Measurements from ENCODE around the gene PCGF1.

PCGF1 gene

DNA sequence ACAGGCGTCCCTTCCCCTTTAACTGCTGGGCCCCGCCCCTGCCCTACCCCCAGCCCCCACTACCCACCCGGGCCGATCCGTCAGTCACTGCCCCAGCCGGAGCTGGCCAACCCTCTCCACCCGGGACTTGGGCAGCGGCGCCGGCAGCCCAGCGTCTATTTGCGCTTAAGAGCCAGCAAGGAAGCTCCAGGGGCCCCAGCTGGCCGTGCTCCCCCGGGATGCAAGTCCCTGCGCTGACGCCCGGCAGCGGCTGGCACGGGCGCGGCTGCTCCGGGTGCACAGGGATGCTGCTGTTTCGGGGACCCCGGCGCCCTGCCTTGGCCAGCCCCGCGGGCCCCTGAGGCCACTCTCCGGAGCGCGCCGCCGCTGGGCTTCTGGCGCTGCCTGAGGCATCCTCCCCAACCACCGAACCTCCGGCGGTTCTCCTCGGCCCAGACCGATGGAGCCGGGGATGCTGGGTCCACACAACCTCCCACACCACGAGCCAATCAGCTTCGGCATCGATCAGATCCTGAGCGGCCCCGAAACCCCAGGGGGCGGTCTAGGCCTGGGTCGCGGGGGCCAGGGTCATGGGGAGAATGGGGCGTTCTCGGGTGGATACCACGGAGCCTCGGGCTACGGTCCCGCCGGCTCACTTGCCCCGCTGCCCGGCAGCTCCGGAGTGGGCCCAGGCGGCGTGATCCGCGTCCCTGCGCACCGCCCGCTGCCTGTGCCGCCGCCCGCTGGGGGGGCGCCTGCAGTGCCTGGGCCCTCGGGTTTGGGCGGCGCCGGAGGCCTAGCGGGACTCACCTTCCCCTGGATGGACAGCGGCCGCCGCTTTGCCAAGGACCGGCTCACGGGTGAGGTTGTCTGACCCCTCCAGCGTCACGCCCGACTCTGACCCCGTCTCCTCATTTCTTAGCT lies 7.1 kb upstream of the PCGF1 start, which contains the start of gene TLX2:
TSS of gene TLX2 (plus strand) at position 83 of the 903 bp plus-strand sequence. CDS start at position 440, 357 bp downstream.
- no peak for DNase-seq

DNA sequence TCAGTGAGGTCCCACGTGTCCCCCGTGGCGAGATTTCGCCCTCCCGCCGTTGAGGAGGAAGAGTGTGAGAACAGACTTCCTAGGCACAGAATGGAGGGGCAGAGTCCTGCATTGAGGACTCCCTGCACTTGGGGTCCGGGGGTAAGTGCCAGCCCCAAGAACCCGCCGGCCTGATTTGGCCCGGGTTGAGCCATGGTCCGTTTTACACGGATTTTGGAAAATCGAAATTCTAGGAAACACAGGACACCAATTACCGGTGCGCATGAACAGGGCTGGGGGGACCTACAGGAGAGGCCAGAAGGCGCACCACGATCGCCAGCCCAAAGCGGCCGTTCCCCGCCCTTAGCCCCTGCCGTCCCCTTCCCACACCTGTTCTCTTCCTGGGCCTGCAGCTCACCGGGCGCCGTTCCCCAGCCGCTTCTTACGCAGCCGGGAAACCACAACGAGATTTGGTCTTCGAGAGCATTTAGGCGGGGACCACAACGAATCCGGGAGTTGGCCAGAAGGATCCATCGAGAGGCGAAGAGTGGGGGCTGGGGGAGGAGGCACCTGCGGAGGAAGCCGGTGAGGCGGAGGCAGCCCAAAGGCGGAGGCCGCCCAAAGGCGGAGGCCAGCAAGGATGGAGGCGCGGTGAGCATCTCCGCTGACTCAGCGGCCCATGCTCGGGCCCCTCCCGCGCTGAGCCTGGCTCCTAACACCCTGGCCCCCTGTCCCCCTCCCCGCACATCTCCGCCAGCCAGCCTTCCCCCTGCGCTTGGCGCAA lies 6.3 kb upstream of the PCGF1 start:
- DNase-seq = no peak

DNA sequence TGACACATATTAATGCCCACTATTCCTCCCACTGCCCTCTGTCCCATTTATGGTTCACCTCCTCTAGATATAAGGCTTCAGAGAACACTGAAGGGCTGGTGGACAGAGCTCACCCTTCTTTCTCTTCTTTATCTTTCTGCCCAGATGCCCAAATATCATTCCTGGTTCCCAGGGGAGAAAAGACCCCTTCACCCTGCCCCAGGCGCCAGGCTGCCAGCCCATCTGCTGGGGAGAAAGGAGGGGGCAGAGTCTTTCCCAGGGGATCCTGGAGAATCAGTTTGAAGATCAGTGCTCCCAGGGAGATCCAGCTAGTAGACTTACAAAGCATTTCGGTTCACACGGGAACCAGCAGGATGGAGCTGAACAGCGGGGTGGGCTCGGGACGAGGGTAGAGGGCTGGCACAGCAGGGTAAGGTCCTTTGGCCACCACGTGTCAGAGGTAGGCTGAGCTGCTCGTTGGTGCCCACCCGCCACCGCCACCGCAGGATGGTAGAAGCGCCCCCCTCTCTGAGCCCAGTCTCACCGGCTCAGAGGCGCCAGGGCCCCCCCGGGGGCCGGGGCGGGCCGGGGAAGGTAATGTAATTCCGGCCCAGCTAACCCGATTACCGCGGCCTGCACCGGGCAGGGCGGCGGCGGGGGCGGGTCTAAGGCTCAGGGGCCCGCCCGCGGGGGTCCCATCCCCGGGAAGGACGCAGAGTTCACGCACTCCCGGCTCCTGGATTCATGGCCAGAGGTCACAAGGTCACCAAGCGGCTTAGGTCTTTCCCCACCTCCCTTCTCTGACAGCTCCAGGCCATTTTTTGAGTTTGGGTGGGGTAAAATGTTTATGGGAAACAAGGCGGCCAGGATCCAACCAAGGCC lies 5.5 kb upstream of the PCGF1 start:
- no peak for DNase-seq

DNA sequence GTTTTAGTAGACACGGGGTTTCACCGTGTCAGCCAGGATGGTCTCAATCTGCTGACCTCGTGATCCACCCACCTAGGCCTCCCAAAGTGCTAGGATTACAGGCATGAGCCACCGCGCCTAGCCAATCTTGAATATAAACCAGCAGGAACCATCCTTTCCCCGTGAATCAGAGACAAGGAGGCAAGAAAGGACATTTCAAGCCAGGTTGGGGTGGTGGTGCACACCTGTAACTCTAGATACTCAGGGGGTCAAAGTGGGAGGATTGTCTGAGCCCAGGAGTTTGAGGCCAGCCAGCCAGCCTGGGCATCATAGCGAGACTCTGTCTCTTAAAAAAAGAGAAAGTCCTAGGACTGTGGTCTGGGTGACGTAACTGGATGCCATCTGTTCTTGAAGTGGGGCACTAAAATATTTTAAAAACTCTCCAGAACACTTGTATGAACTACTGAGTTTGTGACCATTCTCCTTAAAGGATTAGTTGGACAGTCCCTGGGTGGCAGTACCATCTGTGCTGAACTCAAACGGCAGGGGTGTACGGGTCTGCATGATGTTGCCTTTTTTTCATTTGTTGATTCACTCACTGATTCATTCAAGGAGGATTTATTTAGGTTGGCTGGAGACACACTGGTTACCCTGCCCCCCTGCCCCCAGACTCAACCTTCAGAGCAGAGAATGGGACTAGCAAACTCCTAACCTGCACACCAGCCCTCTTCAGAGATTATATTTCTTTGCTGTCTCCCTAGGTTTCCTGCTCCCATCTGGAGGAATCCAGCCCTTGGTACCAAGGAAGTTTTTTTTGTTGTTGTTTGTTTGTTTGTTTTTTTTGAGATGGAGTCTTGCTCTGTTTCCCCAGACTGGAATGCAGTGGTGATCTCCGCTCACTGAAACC lies 3.9 kb upstream of the PCGF1 start:
- DNase-seq = no peak

DNA sequence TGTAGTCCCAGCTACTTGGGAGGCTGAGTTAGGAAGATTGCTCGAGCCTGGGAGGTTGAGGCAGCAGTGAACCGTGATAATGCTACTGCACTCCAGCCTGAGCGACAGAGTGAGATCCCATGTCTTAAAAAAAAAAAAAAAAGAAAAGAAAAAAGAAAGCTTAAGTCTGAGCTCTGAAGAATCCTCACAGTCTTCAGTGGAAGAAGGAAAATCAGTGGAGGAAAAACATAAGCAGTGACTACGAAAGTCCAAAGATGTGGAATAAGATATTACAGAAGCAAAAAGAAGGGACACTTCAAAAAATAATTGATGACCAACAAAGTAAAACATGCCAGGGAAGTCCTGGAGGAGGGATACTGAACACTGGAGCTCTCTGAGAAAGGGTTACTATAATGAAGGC lies 2.8 kb upstream of the PCGF1 start:
- no peak for DNase-seq

DNA sequence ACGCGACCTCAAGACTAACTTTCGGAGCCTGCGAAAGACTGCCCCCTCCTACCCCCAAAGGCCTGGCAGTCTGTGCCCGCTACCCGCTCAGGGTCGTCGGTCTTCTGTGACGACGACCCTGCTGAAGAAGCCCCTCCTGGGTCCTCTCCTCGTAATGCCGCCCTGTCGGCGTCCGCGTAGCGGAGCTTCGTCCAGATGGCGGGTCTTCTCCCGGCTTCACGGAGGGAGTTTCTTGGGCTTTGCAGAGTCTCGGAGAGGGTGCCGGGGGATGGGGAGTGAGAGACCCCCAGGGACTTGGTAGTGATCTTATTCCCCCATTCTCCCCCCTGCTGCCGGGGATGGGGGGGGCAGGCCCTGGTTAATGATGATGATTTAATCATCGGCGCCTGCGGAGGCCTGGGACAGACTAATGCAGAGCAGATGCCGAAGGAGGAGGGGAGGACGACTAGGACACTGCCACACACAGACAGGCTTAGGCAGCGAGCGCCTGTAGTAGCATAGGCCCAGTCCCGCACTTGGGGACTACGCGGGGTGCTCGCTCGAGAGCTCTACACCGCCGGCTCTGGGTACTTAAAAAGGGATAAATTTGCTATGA lies 528 bp upstream of the PCGF1 start:
- peak; percentile 38 for DNase-seq

DNA sequence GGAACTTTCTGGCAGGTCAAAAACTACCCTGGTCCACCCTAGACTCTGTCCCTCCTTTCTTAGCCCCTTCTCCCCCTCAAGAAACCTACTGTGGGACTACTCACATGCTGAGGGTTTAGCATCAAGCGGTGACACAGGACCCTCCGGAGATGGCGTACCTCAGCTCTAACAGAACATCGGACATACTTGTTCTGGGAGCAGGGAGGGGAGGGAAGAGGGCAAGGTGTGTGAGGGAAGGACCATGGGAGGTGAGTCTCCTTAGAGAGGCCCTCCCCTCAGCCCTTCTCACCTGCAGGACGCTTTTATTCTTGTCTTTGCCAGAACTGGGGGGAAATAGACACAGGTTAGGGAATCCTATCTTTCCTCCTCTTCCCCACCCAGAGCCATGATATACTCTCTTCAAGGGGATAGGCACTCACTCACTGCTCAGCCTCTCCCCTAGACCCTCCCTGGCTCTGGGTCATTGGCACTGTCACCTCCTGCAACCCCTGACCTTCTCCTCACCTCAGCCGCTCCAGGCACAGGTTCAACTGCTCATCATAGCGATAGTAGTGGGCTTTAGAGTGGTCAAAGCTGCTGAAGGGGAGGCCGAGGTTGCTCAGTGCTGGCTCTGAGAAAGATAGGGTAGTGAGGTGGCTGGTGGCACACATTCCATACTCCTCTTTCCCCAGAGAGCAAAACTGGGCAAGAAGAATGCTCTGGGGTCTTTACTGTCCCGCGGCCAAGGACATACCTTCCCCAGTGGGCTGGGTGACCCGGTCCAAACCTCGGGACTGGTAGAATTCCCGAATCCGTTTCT lies 1.8 kb downstream of the PCGF1 start:
- no peak for DNase-seq

DNA sequence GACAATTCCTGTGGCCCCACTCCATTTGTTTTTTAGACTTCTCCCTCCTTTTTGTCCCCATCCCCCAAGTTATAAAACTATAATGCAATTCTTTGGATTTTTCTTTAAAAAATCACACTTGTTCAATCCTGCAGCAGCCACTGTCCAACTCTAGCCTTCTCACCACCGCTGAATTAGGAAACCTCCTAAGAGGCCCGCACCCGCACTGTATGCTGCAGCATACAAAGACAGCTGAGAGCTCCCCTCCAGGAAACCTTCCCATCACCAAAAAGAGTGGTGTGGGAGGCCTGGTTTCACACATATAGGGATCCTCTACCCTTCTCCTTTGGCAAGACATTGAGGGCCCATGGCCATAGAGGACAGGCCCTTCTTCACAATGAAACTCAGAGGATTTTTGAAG lies 2.9 kb downstream of the PCGF1 start:
- DNase-seq = no peak

DNA sequence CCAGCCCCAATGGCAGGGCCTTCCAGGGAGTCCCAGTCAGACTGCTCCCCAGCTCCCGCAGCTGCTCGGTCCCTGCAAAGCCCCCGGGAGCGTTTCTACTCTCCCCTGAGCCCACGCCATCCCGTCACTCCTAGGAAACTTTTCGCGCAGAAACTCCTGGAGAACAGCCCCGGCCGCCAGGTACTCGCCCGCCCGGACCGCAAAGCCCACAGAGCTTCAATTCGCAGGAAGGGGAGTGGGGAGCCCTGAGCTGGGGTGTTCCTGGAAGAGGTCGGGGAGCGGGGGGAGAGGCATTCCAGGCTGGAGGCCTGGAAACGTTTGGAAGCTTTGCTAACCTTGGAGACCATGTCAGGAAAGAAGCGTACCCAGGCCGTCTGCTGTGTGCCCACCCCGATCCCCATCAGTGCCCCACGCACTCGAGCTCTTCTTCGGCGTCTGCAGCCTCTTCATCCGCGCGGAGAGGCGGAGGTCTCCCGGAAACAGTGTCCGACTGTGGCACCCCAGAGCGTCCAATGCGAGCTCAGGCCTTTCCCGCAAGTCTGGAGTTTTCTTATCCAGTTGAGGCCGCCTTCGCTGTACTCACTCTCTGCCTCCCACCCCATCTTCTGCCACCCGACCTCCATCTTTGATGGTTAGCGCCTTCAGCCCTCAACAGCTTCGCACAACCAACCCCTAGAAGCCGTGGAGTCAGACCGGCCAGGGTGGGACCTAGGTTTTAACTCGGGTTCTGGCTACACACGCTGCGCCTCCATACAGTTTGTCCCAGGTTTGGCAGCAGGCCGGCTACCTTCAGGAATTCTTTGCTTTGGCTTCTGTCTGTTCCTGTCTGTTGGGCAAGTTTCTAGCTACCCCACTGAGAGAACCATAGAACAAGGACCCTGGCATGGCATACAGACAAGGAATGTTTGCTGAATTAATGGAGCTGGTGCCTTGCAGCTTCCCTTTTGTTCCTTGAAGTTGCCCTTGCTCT lies 3.7 kb downstream of the PCGF1 start:
- no peak for DNase-seq

DNA sequence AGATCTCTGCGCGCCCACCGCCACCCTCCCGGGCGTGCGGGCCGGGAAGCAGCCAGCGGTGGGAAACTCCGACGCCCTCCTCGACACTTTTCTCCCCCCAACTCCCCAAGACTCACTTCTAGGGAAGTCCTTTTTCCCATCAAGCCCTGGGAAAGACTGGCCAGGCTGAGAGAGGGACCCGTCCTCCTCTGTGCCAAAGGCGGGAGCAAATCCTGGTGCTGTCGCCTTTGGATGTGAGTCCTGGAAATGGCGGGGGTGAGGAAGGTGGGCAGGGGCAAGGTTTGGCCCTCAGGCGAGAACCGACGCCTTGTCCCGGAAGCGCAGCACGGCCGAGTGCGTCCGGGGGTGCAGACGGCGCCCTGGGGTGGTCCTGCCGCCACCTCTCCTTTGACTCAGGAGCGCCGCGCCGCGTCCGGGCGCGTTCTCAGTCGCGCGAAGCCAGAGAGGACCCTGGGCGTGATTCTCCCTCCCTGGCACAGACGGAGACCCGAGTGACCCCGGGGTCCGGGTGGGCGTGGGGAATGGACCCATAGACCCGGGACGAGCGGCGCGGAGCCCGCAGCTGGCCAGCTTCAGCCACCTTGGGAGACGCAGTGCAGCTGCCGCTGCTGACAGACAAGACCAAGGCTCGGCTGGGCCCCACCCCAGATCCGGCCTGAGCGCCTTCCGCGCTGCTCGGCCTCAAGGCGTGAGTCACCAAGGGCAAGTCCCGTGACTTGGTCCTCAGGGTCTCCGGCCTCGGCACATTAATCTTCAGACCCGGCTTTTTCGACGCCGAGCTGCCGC lies 4.6 kb downstream of the PCGF1 start:
- DNase-seq = peak; percentile 79

DNA sequence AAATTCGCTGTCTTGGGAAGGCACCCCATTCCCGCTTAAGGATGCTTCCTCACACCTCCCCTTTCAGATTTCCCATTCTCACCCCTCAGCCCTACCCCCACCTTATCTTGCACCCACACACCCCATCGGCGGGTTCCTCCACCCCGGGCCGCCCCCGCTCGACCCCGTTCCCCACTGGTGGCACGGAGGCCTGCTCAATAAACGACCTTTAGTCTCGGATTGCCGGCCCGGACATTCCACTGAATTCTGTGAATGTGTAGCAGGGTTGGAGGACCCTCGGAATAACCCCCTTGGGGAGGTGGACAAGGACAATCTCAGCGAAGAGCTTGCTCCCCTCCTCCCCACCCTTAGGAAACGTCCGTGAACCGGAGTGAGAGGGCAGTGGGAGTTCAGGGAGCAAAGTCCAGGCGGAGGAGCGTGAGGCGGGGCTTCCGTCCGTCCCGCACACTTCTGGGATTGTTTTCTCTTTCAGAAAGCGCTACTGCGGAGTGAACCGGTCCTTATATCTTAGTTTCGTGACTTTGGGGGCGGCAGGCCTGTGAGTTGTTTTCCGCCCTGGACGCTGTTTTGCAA lies 5.3 kb downstream of the PCGF1 start:
- DNase-seq = no peak

DNA sequence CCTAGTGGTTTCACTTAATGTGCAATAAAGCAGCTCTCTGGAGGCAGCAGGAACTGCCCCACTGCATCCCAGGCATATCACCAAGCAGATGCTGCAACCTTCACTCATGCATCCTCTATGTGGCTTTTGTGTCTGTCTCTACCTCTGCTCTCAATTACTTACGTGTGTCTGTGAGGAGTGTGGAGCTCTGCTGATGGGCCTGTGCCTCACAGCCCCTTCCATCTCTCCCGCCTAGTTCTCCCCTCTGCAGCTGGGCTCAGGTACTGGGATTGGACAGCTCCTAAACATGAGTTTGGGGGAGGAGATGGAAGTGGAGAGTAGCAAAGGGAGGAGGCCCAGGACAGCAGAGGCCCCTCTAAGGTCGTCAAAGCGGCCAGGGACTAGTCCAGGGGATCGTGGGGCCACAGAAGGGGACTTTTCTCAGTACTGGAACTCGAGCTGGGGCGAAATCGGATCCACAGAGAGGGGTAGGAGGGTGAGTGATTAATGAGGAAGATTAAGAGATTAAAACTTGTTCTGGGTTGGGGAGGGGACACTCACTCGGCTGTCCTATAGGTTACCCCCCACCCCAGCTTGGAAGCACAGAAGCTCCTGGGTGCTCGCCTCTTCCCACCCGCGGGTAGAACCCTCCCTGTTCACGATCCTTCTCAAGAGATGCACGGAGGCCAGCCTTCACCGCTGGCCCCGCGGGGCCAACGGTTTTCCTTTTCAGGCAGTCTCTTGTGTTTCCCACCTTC lies 6.0 kb downstream of the PCGF1 start:
- no peak for DNase-seq

DNA sequence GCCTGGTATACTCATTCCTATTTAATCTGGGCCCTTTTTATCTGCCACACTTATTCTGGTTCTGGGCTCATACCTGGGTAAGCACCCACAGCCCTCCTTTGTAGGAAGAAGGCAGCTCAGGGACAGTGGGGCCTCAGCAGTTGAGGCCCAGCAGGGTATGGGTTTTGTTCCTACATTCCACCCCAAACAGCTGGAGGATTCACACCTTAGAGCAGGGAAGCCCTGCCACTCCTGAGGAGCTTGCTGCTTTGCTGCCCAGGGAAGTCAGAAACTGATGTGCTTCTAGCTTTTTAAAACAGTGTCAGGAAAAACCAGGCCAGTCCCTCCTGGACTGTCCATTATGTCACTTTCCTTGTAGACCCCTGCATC lies 6.9 kb downstream of the PCGF1 start:
- no peak for DNase-seq

DNA sequence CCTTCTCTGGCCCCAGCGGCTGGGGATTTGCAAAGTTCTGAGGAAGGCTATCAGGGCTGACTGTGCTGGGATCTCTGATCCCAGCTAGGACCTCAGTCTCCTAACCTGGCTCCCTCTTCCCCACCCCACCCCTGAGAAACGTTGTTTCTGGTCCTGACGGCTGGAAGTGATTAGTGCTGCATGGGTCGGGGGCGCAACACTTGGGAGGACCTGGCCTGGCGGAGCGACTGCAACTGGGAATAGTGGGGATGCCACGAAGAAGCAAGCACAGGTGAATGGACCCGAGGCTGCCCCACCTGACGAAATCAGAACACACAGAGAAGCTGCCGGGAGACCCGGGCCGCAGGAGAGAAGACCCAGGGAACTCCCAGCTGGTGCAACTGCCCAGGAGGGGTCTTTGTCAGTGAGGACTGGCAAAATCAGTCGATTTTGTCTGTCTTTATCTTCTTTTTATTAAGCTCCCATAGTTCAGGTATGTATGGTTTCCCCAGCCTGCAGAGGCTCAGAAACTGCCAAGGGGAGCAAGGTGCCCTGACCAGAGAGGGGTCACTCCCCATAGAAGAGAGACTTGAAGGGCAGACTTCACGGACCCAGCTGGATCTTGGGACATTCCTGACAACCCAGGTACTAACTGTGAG lies 7.4 kb downstream of the PCGF1 start:
- no peak for DNase-seq

DNA sequence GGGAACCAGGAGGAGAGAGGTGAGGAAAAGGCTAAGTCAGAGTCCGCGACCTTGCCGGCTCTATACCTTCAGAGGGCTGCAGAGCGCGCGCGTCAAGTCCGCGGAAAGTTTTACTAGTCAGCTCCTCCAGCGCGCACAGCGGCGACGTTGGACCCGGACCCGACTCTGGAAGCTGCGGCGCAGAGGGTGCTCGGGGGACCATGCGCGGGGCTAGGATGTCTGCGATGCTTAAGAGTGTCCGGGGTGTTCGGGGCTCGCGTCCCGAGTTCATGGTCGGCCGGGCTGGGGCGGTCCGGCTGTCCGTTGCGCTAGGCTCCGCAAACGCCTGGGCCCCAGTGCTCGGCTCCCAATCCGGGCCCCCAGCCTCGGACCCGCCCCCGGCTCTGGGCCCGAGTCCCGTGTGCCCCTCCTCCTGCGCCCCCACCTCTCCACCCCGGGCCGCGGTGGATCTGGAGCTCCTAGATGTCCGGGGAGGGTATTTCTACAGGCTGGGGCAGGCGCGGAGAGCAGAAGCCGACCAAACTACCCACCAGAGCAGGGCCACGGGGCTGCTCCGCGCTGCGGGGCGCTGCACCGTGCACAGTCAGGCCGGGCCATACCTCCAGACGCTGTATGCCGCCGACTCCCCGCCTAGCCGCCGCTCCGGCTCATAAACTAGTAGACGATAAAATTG lies 8.1 kb downstream of the PCGF1 start, which contains the start of gene LBX2:
TSS of gene LBX2 (minus strand) at position 337 of the 673 bp plus-strand sequence. CDS start at position 271, 66 bp downstream.
- DNase-seq = peak; percentile 28

Data from hematopoietic multipotent progenitor cell treated with erythropoietin and hydrocortisone succinate and interleukin-3 and kit ligand, for 8 days (in vitro differentiated cells).